HFF-Myc (cell line): Measurements from ENCODE around the gene PPDPF.

Experiments
- DNase-seq: peaks from one replicate; pipeline ENCODE4 v3.0.0-alpha.2; 2011; ENCODE audit warnings: low read depth; ENCODE audit errors: extremely low read depth
- H3K4me3 ChIP-seq: replicated peaks from 2 replicates; pipeline ENCODE4 v1.5.1; 2011; ENCODE audit warnings: low read depth, mild to moderate bottlenecking, control low read depth, low read length
- TF ChIP-seq, protein P1 (sequence below): IDR thresholded peaks from 2 replicates; pipeline ENCODE4 v1.5.1; 2012; ENCODE audit warnings: mild to moderate bottlenecking, low read depth, low read length, control low read depth; ENCODE audit errors: missing control alignments

The PPDPF gene

DNA sequence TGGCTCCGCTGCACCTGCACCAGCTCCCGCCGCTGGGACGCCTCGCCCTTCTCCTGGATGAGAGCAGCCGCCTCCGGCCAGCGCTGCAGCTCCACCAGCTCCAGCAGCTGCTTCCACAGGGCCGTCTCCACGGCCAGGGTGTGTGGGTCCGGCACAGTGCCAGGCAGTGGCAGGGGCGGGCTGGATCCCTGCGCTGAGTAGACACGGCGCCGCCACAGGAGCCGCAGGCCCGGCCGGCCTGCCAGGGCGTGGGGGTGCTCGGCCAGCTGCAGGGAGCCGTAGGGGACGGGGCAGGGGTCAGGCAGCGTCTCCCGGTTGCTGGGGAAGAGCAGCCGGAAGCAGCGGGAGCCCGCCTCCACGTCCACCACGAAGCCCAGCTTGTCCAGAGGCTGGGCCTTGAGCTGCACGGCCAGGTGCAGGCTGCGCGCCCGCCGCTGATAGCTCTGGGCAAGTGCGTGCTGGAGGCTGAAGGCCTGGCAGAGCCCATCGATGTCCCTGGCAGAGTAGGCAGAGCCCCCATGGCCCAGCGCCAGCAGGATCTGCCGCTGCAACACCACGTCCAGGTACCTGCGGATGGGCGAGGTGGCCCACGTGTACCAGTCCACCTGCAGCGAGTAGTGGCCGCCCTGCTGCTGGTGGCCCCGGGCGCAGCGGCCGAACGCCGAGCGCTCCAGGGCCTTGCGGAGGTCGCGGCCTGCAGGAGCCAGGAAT is 42.8 kb downstream of the PPDPF start:
- DNase-seq = no peak
- no peak overlapping the region for H3K4me3 ChIP-seq
- TF ChIP-seq, protein P1, sequence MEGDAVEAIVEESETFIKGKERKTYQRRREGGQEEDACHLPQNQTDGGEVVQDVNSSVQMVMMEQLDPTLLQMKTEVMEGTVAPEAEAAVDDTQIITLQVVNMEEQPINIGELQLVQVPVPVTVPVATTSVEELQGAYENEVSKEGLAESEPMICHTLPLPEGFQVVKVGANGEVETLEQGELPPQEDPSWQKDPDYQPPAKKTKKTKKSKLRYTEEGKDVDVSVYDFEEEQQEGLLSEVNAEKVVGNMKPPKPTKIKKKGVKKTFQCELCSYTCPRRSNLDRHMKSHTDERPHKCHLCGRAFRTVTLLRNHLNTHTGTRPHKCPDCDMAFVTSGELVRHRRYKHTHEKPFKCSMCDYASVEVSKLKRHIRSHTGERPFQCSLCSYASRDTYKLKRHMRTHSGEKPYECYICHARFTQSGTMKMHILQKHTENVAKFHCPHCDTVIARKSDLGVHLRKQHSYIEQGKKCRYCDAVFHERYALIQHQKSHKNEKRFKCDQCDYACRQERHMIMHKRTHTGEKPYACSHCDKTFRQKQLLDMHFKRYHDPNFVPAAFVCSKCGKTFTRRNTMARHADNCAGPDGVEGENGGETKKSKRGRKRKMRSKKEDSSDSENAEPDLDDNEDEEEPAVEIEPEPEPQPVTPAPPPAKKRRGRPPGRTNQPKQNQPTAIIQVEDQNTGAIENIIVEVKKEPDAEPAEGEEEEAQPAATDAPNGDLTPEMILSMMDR = no peak

DNA sequence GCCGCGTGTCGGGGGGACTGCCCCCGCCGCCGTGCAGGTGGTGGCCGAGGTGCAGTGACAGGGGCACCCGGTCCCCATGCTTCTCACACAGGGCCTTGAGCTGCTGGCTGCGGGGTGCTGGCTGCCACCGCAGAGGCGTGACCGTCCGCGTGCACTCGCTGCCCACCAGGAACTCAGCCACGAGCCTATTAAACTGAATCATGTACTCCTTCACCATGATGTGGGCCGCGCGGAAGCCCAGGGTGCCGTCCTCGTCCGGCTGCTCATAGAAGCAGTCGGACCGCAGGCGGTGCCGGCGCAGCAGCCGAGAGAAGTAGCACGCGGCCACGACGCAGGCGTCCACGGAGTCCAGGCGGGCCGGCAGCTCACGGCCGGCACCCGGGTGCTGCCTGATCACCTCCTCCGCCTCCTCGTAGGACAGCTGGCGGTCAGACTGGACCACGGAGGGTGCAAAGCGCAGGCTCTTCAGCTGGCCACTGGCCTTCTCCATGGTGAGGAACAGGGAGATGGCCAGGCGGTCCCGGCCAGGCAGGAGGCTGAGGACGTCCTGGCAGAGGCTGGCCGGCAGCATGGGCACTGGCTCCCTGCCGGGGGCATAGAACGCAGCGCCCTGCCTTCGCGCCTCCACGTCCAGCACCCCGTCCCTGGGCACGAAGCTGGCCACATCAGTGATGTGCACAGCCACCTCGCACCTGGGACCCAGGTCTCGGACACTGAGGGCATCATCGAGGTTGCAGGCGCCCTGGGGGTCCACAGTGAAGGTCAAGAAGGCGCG is 43.7 kb downstream of the PPDPF start:
- TF ChIP-seq, protein P1 = no peak
- no peak overlapping the region for H3K4me3 ChIP-seq
- no peak for DNase-seq

DNA sequence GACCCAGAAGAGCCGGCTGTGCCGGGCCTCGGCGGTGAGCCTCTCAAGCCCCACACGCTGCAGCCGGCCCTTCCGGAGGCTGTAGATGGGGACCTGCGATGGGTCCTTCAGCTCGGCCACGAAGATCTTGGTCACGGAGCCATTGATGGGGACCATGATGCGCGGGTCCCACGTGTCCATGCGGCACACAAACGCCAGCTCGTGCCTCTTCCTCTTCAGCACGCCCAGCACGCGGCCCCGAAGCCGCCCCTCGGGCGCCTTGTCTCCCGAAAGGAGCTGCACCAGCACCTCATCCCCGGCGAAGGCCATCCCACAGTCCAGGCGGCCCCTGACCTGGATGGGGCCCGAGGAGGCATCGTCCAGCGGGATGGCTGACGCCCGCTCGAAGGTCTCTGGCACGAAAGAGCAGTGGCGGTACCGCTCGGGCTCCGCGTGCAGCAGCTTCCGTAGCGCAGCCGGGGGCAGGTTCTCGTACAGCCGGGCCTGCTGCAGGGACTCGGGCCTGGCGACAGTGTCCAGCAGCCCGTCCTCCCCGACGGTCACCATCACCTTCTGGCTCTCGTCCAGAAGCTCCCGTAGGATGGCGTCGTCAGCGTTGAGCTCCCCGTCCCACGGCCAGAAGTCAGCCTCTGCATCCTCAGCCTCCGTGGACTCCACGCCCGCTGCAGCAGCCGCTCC is 44.6 kb downstream of the PPDPF start:
- TF ChIP-seq, protein P1 = no peak
- H3K4me3 ChIP-seq = no peak overlapping the region
- no peak for DNase-seq

DNA sequence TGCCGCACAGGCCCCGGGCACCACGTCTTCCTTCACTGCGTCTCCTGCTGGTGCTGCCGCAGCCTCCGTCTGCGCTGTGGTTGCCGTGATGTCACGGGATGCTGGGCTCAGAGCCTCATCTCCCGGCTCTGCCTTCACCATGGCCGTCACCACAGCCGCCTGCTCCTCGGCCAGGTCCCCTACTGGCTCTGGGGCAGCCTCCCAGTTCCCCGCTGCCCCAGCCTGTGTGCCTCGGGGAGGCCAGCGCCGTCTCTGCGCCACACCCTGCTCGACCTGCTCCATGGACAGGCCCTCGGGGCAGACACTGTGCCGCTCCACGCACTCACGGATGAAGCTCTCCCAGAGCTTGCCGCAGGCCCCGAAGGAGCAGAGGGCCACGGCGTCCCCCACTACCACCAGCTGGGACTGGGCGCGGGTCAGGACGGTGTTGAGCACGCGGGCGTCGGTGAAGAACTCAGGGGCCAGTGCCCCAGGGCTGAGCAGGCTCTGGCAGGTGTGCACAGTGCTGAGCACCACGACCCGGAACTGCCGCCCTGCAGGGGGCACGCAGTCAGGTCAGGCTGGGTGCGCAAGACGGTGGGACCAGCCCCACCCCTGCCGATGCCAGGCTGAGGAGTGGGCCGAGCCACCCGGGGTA is 45.3 kb downstream of the PPDPF start:
- H3K4me3 ChIP-seq = no peak overlapping the region
- no peak for DNase-seq
- TF ChIP-seq, protein P1 = no peak

DNA sequence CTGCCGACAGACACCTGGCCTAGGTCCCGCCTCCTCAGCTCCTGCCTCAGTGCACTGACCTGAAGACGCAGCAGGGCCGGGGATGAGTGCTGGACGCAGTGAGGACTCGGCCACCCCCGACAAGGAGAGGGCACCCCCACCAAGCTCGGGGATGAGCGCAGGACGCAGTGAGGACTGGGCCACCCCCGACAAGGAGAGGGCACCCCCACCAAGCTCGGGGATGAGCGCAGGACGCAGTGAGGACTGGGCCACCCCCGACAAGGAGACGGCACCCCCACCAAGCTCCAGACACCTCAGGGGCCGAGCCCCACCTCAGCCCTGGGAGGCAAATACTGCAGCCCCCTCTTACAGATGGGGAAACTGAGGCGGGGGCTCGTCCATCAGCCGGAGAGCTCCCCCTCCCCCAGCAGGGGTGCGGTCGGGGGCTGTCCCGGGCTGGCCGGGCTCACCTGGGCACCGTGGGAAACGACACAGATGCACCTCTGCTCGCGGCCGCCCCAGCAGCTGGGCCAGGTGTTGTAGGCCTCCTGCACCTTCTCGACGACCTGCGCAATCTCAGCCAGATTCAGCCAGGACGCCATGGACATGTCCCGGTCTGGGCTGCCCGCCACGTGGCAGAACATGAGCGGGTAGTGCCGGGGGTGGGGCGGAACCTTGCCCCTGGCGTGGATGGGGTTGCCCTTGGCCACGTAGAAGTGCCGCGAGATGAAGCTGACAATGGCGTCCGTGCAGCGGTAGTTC is 46.0 kb downstream of the PPDPF start:
- no peak overlapping the region for H3K4me3 ChIP-seq
- TF ChIP-seq, protein P1 = no peak
- no peak for DNase-seq

DNA sequence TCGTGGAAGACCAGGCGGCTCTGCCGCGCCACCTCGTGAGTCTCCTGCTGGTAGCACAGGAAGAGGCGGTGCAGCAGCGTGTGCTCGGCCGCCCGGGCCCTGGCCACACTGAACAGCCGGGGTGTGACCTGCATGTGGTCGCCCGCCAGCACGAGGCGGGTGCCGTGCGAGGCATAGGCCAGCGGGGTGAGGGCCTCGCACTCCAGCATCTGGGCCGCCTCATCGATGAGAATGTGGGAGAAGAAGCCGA is 46.5 kb downstream of the PPDPF start:
- no peak overlapping the region for H3K4me3 ChIP-seq
- no peak for DNase-seq
- TF ChIP-seq, protein P1 = no peak
